ENCODE measurements around the gene PPP4R3A. TPM values are rescaled to one million over a fixed set of nuclear protein-coding genes. Genes with fewer than 3 reads are reported as not detected.

Gene PPP4R3A
- total RNA-seq, 1 experiment from 2014 or later, result 148 TPM

GRCh38 chr14:91473046-91473445 lies 37.1 kb downstream of the PPP4R3A start:
- no peak overlapping the region for H3K27ac Mint-ChIP-seq
- TF ChIP-seq CTCF (conservative IDR thresholded peaks at IDR 0.05), result no peak
- no peak overlapping the region for H2AK5ac ChIP-seq (ENCODE audit: insufficient read length, low read length)
- H2BK5ac ChIP-seq (ENCODE audit: insufficient read length, low read length), result no peak overlapping the region
- peaks cover 2% of the 10 kb centered on the region for H3K79me1 ChIP-seq (ENCODE audit: insufficient read depth, low read depth, low read length, poor library complexity, severe bottlenecking)
- H3T11ph ChIP-seq (ENCODE audit: low read length), result no peak overlapping the region
- no peak overlapping the region for H3K4me3 Mint-ChIP-seq
- no peak overlapping the region for H3K4me2 ChIP-seq (ENCODE audit: insufficient read depth, insufficient read length, low read length)
- no peak overlapping the region for H2BK20ac ChIP-seq (ENCODE audit: low read depth, low read length, poor library complexity, severe bottlenecking)
- H2AFZ ChIP-seq (ENCODE audit: low read length), result no peak overlapping the region
- no peak overlapping the region for H3K18ac ChIP-seq (ENCODE audit: insufficient read length, low read depth, low read length)
- no peak overlapping the region for H3K4ac ChIP-seq (ENCODE audit: low read depth, low read length)
- H2BK120ac ChIP-seq (ENCODE audit: low read depth, low read length, poor library complexity, severe bottlenecking), result no peak overlapping the region
- H3K27me3 ChIP-seq (ENCODE audit: insufficient read depth, low read length), result no peaks in the 10 kb centered on the region
- peaks cover 46 to 90% (median 78%) of the 10 kb centered on the region in 3 experiments for H3K36me3 Mint-ChIP-seq (ENCODE audit: insufficient read depth in 1 of 3, low read depth in 3 of 3)
- H3K79me2 ChIP-seq (ENCODE audit: insufficient read depth, low read length), result no peaks in the 10 kb centered on the region; the same call in 1 of the 2 replicates
- no peak overlapping the region for H2BK15ac ChIP-seq (ENCODE audit: low read depth, low read length)
- H4K20me1 ChIP-seq (ENCODE audit: control insufficient read depth, insufficient read depth, insufficient read length), result no peaks in the 10 kb centered on the region
- no peak overlapping the region for H2BK12ac ChIP-seq (ENCODE audit: insufficient read length, low read depth, low read length)
- no peaks in the 10 kb centered on the region for H3K4me1 ChIP-seq (ENCODE audit: insufficient read depth, low read length)
- H3K4me1 Mint-ChIP-seq, result no peaks in the 10 kb centered on the region
- H4K91ac ChIP-seq (ENCODE audit: insufficient read length, low read depth, low read length), result no peak overlapping the region
- no peaks in the 10 kb centered on the region for H3K9me3 Mint-ChIP-seq
- no CpG with 5 or more reads among the region's 2 CpGs for WGBS (ENCODE audit: extremely low coverage, insufficient read length, low lambda C conversion rate)
- no peak overlapping the region for H4K5ac ChIP-seq (ENCODE audit: insufficient read length, low read depth, low read length)
- H3K27me3 Mint-ChIP-seq (ENCODE audit: low read depth), result no peaks in the 10 kb centered on the region
- H4K8ac ChIP-seq (replicated peaks; ENCODE audit: insufficient read length, low read depth, low read length), result no peak overlapping the region
- H3K9ac ChIP-seq (ENCODE audit: extremely low read depth, insufficient read length, low read length), result no peak overlapping the region
- no peaks in the 10 kb centered on the region for H3K23me2 ChIP-seq (ENCODE audit: insufficient read length, low read depth, low read length, poor library complexity, severe bottlenecking)
- no peak overlapping the region for H3K27ac ChIP-seq (ENCODE audit: insufficient read length, low read depth, low read length)
- H3K14ac ChIP-seq (ENCODE audit: insufficient read depth, low read length), result no peak overlapping the region
- H3K23ac ChIP-seq (ENCODE audit: insufficient read length, low read depth, low read length), result no peak overlapping the region
- no peak overlapping the region for H3K56ac ChIP-seq (ENCODE audit: insufficient read length, low read depth, low read length)
- no peaks in the 10 kb centered on the region for H3K9me3 ChIP-seq (ENCODE audit: control insufficient read depth, low read depth, low read length)
- no peak for DNase-seq
